ENCODE measurements around the gene DHX8.
A peak's percentile ranks its signal among the peaks of the same experiment; 100 is the strongest.

The DHX8 gene

GRCh38 chr17:43483674-43484551 lies at the start of gene DHX8:
DHX8 (plus strand) TSS chr17:43483975; CDS start chr17:43484038, 63 bp downstream.
- peak within 1 kb of the TSS; percentile 100 for H3K4me3 Mint-ChIP-seq
- no peaks in the 10 kb centered on the region for H3K27me3 Mint-ChIP-seq
- H3K9me3 Mint-ChIP-seq, result no peaks in the 10 kb centered on the region
- peaks cover 17% of the 10 kb centered on the region for H3K4me1 Mint-ChIP-seq
- peak; percentile 98 to 99 for DNase-seq (ENCODE audit: low spot score in 2 of 2)
- H3K27ac Mint-ChIP-seq (ENCODE audit: low read depth), result peak within 1 kb of the TSS; percentile 100
- H3K36me3 Mint-ChIP-seq (ENCODE audit: insufficient read depth), result peaks cover 13% of the 10 kb centered on the region
- peak; percentile 97 for ATAC-seq (replicated peaks; ENCODE audit: extremely low read depth, poor library complexity, severe bottlenecking)

GRCh38 chr17:43434902-43435319 lies 48.9 kb upstream of the DHX8 start:
- Mint-ChIP-seq H3K4me3 (no peak overlapping the region), H3K36me3 (ENCODE audit: insufficient read depth) (peaks cover 2% of the 10 kb centered on the region), H3K9me3 (no peaks in the 10 kb centered on the region), H3K27me3 (peaks cover 51% of the 10 kb centered on the region), H3K4me1 (no peaks in the 10 kb centered on the region), H3K27ac (ENCODE audit: low read depth) (no peak overlapping the region)
- no peak for DNase-seq (ENCODE audit: low spot score in 2 of 2)
- ATAC-seq (replicated peaks; ENCODE audit: extremely low read depth, poor library complexity, severe bottlenecking), result no peak

GRCh38 chr17:43437756-43438155 lies 46.0 kb upstream of the DHX8 start:
- H3K27ac Mint-ChIP-seq (ENCODE audit: low read depth), result no peak overlapping the region
- H3K4me3 Mint-ChIP-seq, result no peak overlapping the region
- ATAC-seq (replicated peaks; ENCODE audit: extremely low read depth, poor library complexity, severe bottlenecking), result no peak
- peaks cover 35% of the 10 kb centered on the region for H3K27me3 Mint-ChIP-seq
- H3K36me3 Mint-ChIP-seq (ENCODE audit: insufficient read depth), result no peaks in the 10 kb centered on the region
- H3K9me3 Mint-ChIP-seq, result no peaks in the 10 kb centered on the region
- no peak for DNase-seq (ENCODE audit: low spot score in 2 of 2)
- no peaks in the 10 kb centered on the region for H3K4me1 Mint-ChIP-seq

- Mint-ChIP-seq H3K27ac (ENCODE audit: low read depth) (no peak overlapping the region), H3K36me3 (ENCODE audit: insufficient read depth) (no peaks in the 10 kb centered on the region), H3K4me1 (no peaks in the 10 kb centered on the region), H3K4me3 (no peak overlapping the region), H3K27me3 (peaks cover 30% of the 10 kb centered on the region), H3K9me3 (no peaks in the 10 kb centered on the region)
- ATAC-seq (replicated peaks; ENCODE audit: extremely low read depth, poor library complexity, severe bottlenecking) (no peak), DNase-seq (ENCODE audit: low spot score in 2 of 2) (no peak)
Observed at GRCh38 chr17:43438626-43439025, 45.1 kb upstream of the DHX8 start.

- DNase-seq (ENCODE audit: low spot score in 2 of 2), result no peak
- no peak overlapping the region for H3K27ac Mint-ChIP-seq (ENCODE audit: low read depth)
- H3K36me3 Mint-ChIP-seq (ENCODE audit: insufficient read depth), result no peaks in the 10 kb centered on the region
- peaks cover 30% of the 10 kb centered on the region for H3K27me3 Mint-ChIP-seq
- H3K4me3 Mint-ChIP-seq, result no peak overlapping the region
- no peaks in the 10 kb centered on the region for H3K9me3 Mint-ChIP-seq
- H3K4me1 Mint-ChIP-seq, result no peaks in the 10 kb centered on the region
- ATAC-seq (replicated peaks; ENCODE audit: extremely low read depth, poor library complexity, severe bottlenecking), result no peak
Observed at GRCh38 chr17:43439041-43439440, 44.7 kb upstream of the DHX8 start.

- Mint-ChIP-seq H3K9me3 (no peaks in the 10 kb centered on the region), H3K4me3 (no peak overlapping the region), H3K27me3 (peaks cover 24% of the 10 kb centered on the region), H3K4me1 (no peaks in the 10 kb centered on the region), H3K27ac (ENCODE audit: low read depth) (no peak overlapping the region), H3K36me3 (ENCODE audit: insufficient read depth) (no peaks in the 10 kb centered on the region)
- DNase-seq (ENCODE audit: low spot score in 2 of 2), result no peak
- ATAC-seq (replicated peaks; ENCODE audit: extremely low read depth, poor library complexity, severe bottlenecking), result no peak
Observed at GRCh38 chr17:43442711-43443110, 41.1 kb upstream of the DHX8 start.

GRCh38 chr17:43443381-43443780 lies 40.4 kb upstream of the DHX8 start:
- Mint-ChIP-seq H3K4me1 (no peaks in the 10 kb centered on the region), H3K27me3 (peaks cover 28% of the 10 kb centered on the region)

GRCh38 chr17:43444223-43445008 lies 39.4 kb upstream of the DHX8 start:
- H3K9me3 Mint-ChIP-seq, result no peaks in the 10 kb centered on the region
- DNase-seq (ENCODE audit: low spot score in 2 of 2), result no peak
- H3K4me1 Mint-ChIP-seq, result no peaks in the 10 kb centered on the region

More at GRCh38 chr17:43443381-43443780, 40.4 kb upstream of the DHX8 start:
- DNase-seq (ENCODE audit: low spot score in 2 of 2) (no peak), ATAC-seq (replicated peaks; ENCODE audit: extremely low read depth, poor library complexity, severe bottlenecking) (no peak)
- Mint-ChIP-seq H3K4me3 (no peak overlapping the region), H3K9me3 (no peaks in the 10 kb centered on the region), H3K27ac (ENCODE audit: low read depth) (no peak overlapping the region), H3K36me3 (ENCODE audit: insufficient read depth) (no peaks in the 10 kb centered on the region)

GRCh38 chr17:43445009-43445589 lies 38.7 kb upstream of the DHX8 start:
- no peaks in the 10 kb centered on the region for H3K36me3 Mint-ChIP-seq (ENCODE audit: insufficient read depth)
- no peak overlapping the region for H3K27ac Mint-ChIP-seq (ENCODE audit: low read depth)
- no peak overlapping the region for H3K4me3 Mint-ChIP-seq
- DNase-seq (ENCODE audit: low spot score in 2 of 2) (no peak), ATAC-seq (replicated peaks; ENCODE audit: extremely low read depth, poor library complexity, severe bottlenecking) (no peak)
- no peaks in the 10 kb centered on the region for H3K4me1 Mint-ChIP-seq
- H3K9me3 Mint-ChIP-seq, result no peaks in the 10 kb centered on the region
- H3K27me3 Mint-ChIP-seq, result peaks cover 35% of the 10 kb centered on the region

More at GRCh38 chr17:43444223-43445008, 39.4 kb upstream of the DHX8 start:
- no peaks in the 10 kb centered on the region for H3K36me3 Mint-ChIP-seq (ENCODE audit: insufficient read depth)
- no peak overlapping the region for H3K4me3 Mint-ChIP-seq
- no peak for ATAC-seq (replicated peaks; ENCODE audit: extremely low read depth, poor library complexity, severe bottlenecking)
- H3K27me3 Mint-ChIP-seq, result peaks cover 35% of the 10 kb centered on the region
- no peak overlapping the region for H3K27ac Mint-ChIP-seq (ENCODE audit: low read depth)

GRCh38 chr17:43446773-43447172 lies 37.0 kb upstream of the DHX8 start:
- H3K9me3 Mint-ChIP-seq, result no peaks in the 10 kb centered on the region
- H3K27me3 Mint-ChIP-seq, result peaks cover 35% of the 10 kb centered on the region
- no peak for DNase-seq (ENCODE audit: low spot score in 2 of 2)
- H3K36me3 Mint-ChIP-seq (ENCODE audit: insufficient read depth), result no peaks in the 10 kb centered on the region
- no peaks in the 10 kb centered on the region for H3K4me1 Mint-ChIP-seq
- no peak overlapping the region for H3K4me3 Mint-ChIP-seq
- ATAC-seq (replicated peaks; ENCODE audit: extremely low read depth, poor library complexity, severe bottlenecking), result no peak
- H3K27ac Mint-ChIP-seq (ENCODE audit: low read depth), result no peak overlapping the region

GRCh38 chr17:43448720-43449469 lies 34.9 kb upstream of the DHX8 start:
- no peaks in the 10 kb centered on the region for H3K4me1 Mint-ChIP-seq
- H3K4me3 Mint-ChIP-seq, result no peak overlapping the region
- H3K9me3 Mint-ChIP-seq, result no peaks in the 10 kb centered on the region
- H3K27me3 Mint-ChIP-seq, result peaks cover 30% of the 10 kb centered on the region
- ATAC-seq (replicated peaks; ENCODE audit: extremely low read depth, poor library complexity, severe bottlenecking), result no peak
- H3K36me3 Mint-ChIP-seq (ENCODE audit: insufficient read depth), result no peaks in the 10 kb centered on the region
- no peak for DNase-seq (ENCODE audit: low spot score in 2 of 2)
- H3K27ac Mint-ChIP-seq (ENCODE audit: low read depth), result no peak overlapping the region
